Activated T-cell treated with anti-CD3 and anti-CD28 coated beads for 24 hours (primary cell): Measurements from ENCODE around the gene PTPRD.

ENCODE experiments used
- DNase-seq: peaks from one replicate; pipeline ENCODE4 v3.0.0-alpha.2; 2020; ENCODE audit warnings: low read depth

The PTPRD gene

GRCh38 chr9:10612641-10613398 is at the start of gene PTPRD:
Gene PTPRD (minus strand): TSS chr9:10613002.
- no peak for DNase-seq

- DNase-seq: no peak
Observed at GRCh38 chr9:10661994-10662393, 49.2 kb upstream of the PTPRD start.

DNA sequence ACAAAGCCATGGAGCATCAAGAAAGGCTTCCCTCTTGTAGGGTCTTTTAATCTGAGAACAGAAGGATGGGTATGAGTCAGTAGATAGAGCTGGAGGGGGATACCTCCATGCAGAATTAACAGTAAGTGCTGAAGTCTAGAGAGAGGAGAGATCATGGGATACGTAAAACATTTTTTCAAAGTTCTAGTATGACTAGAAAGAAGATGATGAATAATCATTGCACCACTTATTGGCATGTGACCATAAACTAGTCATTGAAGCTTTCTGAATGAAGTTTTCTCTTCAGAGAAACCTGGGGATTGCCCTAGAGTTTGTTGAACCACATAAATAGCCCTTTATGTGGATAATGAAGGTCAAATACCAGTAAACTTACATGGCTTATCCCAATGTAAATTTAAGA is 48.6 kb upstream of the PTPRD start:
- no peak for DNase-seq

GRCh38 chr9:10651012-10651411 is 38.2 kb upstream of the PTPRD start:
- DNase-seq: no peak

DNA sequence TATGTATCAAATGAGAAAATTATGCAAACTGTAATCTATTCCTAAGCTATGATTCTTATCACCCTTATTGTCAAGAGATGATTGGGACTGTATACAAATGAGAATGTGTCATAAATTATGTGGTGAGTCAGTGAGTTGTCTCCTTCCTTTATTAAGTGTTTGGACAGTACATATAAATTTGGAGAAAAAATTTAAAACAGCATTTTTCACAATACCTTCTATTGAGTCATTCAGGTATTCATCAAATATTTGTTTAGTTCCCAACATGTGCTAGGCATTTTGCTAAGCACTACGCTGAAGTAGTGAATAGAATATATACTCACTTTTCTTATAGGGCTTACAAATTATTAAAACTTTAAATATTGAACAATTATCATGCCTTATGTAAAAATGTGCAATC is 36.3 kb upstream of the PTPRD start:
- no peak for DNase-seq

GRCh38 chr9:10633785-10634184 is 21.0 kb upstream of the PTPRD start:
- no peak for DNase-seq

- no peak for DNase-seq
Observed at GRCh38 chr9:10614196-10614800, 1.5 kb upstream of the PTPRD start.

DNA sequence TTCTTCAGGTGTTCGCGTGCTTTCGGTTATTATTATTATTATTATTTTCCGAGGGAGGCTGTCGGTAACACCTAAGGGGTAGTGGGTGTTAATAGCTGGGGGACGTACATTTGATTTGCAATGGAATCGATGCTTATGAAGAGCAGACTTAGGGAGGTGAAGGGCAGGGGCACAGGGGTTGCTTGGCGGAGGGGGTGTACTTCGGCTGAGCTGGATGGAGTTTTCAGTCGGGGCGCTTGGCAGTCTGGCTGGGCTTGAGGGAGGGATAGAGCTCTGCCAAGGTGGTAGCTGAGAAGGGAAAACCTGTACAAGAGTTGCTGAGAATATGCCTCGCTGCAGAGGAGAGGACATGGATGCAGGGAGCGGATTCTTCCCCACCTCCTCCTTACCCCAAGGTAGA is 617 bp upstream of the PTPRD start:
- no peak for DNase-seq

- no peak for DNase-seq
Observed at GRCh38 chr9:10605388-10605787, 7.4 kb downstream of the PTPRD start.

DNA sequence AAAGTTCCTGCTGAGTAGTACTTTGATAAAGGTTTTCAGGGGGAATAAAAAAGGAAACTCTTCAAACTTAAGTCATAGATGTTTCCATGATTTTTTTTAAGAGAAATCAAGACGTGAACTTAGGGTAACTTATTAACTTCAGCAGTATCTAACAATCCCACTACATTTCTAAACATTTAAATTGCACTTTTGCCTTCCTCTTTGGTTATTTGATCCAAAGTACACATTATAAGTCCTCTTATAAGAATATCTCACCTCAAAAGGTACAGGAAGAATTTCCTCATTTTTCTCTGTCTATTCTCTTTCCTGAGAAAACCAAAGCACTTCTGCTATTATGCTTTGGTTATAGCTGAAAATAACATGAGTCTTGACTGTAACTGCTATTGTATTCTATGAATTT is 7.9 kb downstream of the PTPRD start:
- no peak for DNase-seq

DNA sequence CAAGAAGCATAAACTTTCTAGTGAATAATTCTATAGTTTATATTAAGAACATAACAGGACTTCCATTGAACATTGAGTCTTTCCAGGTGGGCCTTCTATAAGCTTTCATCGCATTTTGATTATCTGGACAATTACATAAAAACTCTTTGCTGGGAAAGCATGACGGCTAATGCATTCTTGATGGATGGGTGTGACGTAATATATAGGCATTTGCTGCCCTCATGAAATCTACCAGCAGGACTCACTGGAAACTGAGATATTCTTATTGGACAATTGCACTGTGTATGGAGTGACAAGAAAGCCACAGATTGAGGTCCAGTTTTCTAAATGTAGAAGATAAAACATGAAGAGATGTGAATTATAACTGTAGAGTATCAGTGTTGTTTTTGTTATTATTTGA is 15.0 kb downstream of the PTPRD start:
- no peak for DNase-seq

DNA sequence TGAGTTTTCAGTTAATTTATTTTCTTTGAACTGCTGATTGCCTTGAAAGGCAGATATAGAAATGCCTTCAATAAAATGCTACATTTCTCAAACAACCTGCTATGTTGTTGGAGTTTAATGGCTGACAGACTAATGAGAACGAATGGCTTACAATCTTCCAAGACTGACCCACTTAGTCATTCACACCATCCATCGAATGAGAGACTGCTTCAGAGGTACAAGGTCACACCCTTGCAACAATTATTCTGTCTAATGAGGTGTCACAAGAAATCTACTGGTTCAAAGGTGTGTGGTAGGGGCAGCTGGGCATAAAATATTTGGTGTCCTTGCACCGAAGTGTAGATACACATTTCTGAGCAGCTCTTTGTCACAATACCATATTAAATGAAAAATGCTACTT is 18.3 kb downstream of the PTPRD start:
- no peak for DNase-seq

- DNase-seq: no peak
Observed at GRCh38 chr9:10586407-10586806, 26.4 kb downstream of the PTPRD start.

GRCh38 chr9:10571699-10572098 is 41.1 kb downstream of the PTPRD start:
- DNase-seq: no peak

DNA sequence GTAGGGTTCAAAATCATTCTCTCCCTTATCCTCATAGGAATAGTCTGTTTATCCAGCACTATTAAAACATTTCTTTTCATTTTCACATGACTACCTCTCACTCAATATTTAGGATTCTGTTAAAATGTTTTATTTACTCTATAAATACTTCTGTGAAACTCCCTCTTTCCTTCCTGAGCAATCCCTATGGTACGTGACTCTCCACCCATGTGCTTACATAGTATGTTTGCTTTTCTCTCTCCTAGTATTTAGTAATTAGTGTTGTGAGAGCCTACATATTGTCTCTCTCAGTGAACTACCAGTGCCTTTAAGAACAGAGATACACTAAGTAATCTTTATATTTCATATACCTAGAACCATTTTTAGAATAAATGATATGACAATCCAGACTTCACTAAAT is 46.0 kb downstream of the PTPRD start:
- no peak for DNase-seq

- DNase-seq: no peak
Observed at GRCh38 chr9:10562581-10563343, 50.0 kb downstream of the PTPRD start.

DNA sequence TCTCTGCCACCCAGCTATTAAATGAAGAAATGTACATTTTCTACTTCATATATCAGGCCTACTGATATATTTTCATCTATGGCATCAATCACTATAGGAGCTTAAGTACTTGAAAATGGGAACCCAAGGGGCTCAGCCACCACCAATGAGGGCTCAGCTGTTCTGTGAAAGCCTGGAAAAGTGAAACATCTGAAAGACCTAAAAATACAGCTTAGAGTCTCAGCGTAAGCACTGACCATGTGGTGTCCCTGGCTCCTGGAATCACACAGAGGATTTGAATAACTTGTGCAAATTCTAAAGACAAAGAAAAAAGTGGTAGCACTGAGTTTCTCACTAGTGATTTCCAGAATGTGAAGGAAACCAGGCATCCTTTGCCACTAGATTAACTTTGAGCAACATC is 64.5 kb downstream of the PTPRD start:
- DNase-seq: no peak

DNA sequence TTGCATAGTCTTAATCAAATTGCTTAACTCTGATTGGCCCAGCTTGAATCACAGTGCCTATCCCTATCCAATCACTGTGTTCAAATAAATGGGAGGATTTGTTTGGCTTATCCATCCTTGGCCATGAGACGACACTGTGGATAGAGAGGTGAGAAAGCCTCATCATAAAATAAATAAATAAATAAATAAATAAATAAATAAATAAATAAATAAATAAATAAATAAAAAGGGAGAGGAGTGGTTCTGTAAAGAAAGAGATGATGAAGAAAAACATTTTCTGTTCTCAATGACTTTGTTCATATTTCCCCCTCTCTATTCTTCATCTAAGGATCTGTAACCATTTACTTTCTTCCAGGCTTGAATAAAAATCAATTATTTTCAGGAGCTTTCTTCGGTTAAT is 74.7 kb downstream of the PTPRD start:
- DNase-seq: no peak

DNA sequence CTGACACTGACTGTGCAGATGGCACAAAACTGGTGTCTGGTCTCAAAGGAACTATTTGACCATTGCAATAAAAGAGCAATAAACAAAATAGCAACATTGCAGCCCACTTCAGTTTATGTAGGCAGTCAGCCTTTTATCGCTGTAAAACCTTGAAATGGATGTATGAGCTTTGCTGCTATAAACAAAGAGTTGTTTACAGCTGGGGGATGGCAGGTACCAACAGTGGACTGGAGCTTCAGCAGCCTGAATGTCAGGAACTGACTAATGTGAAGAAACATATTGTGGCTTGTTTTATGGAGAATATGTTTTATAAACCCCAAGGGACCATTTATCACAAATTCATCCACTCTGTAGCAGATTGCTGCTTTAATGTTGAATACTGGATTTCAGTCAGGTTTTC is 78.0 kb downstream of the PTPRD start:
- DNase-seq: no peak

- DNase-seq: no peak
Observed at GRCh38 chr9:10525972-10526371, 86.8 kb downstream of the PTPRD start.

DNA sequence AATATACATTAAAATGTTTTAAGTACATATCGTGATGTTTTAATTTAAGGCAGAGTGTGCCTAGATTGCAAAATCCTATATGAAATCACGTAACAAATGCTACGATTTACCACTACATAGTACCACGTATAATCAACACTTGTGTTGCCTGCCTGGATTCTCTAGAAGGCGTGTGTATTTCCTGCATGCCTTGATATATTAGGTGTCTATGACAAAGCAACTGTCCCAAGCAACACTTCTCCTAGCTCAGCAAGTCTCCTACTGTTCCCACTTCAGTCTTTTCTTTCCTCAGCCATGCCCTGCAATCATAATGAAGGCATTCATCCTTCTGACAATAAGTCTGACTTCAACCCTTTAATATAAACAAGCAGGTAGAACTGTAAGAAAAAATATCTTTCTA is 89.6 kb downstream of the PTPRD start:
- DNase-seq: no peak

- no peak for DNase-seq
Observed at GRCh38 chr9:10512144-10512543, 100.7 kb downstream of the PTPRD start.

DNA sequence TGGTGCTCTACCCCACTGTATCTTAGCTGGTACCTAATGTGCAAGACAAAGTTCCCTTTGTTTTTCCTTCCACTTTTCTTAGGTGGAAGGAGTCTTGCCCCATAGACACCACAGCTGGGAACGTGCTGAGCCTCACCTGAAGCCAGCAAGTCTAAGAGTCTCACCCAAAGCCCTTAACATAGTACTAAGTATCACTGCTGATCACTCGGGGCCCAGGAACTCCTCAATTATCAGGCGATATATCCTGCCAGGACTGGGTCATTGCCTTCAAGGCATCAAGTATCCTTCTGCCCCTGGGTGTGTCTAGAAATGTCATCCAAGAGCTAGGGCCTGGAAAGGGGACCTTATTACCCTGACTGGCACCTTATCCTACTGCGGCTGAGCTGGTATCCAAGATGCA is 123.9 kb downstream of the PTPRD start:
- no peak for DNase-seq
